Measurements from ENCODE around the gene FBXO42. TPM values are rescaled to one million over a fixed set of nuclear protein-coding genes. Genes with fewer than 3 reads are reported as not detected.

FBXO42 gene
- total and polyA plus RNA-seq, 9 of the 15 experiments (the other 6 are each of a cell fraction or from before 2014, with no cell fraction given) = 7.2 to 24.8 (median 17.4) TPM

- no peak for TF ChIP-seq ZNF507 (tag; conservative IDR thresholded peaks at IDR 0.05)
- peak; percentile 93 for TF ChIP-seq SMC3 (conservative IDR thresholded peaks at IDR 0.05; ENCODE audit: insufficient read depth, low read depth, low read length)
- no peak for TF ChIP-seq ZNF586 (CRISPR knock-in tag; conservative IDR thresholded peaks at IDR 0.05)
- TF ChIP-seq ZNF277 (CRISPR knock-in tag; IDR thresholded peaks at IDR 0.05; ENCODE audit: borderline replicate concordance) = no peak
- TF ChIP-seq ZNF12 (CRISPR knock-in tag; IDR thresholded peaks at IDR 0.05) = no peak
- 0 out of 2 replicates have a peak, but pooled peaks have one; percentile 25 for TF ChIP-seq ZHX1 (conservative IDR thresholded peaks at IDR 0.05; ENCODE audit: low read length)
- no peak for TF ChIP-seq ZNF518B (CRISPR knock-in tag; IDR thresholded peaks at IDR 0.05)
Observed at GRCh38 chr1:16243936-16244649, 108.2 kb downstream of the FBXO42 start (continued).

Data from K562 (cell line).